GM23338 (cell line): ENCODE results near the gene CYSLTR2. TPM values are rescaled to one million over a fixed set of nuclear protein-coding genes. Genes with fewer than 3 reads are reported as not detected.

Experiments
- ATAC-seq: fragments of 200-7000 bp; cut with Tn5 transposase; 3 replicates; pipeline ENCODE4 v1.9.1; 2020
- DNase-seq: peaks from one replicate; pipeline ENCODE4 v3.0.0-alpha.2; 2015; ENCODE audit warnings: low spot score
- H2AFZ ChIP-seq: fragments of 200-600 bp; sonication (generic); 2 replicates; pipeline ENCODE4 v1.8.0; 2016; ENCODE audit warnings: antibody characterized with exemption, mild to moderate bottlenecking, moderate library complexity
- H3F3A ChIP-seq: fragments of 200-600 bp; sonication (generic); replicated peaks from 2 replicates; pipeline ENCODE4 v1.8.0; 2017; ENCODE audit warnings: antibody characterized with exemption, mixed run types, low read depth
- H3K27ac ChIP-seq: fragments of 200-600 bp; sonication (generic); 2 replicates; pipeline ENCODE4 v1.6.1; 2016; ENCODE audit warnings: low read depth
- H3K27me3 ChIP-seq: fragments of 200-600 bp; sonication (generic); 2 replicates; pipeline ENCODE4 v1.8.0; 2016; ENCODE audit warnings: mild to moderate bottlenecking, mixed run types, moderate library complexity; ENCODE audit not compliant: insufficient read depth
- H3K36me3 ChIP-seq: fragments of 200-600 bp; sonication (generic); 2 replicates; pipeline ENCODE4 v1.8.0; 2016; ENCODE audit warnings: mild to moderate bottlenecking; ENCODE audit not compliant: insufficient read depth
- H3K4me1 ChIP-seq: fragments of 200-600 bp; sonication (generic); 2 replicates; pipeline ENCODE4 v1.8.0; 2016; ENCODE audit warnings: mild to moderate bottlenecking, moderate library complexity; ENCODE audit not compliant: insufficient read depth
- H3K4me2 ChIP-seq: fragments of 200-600 bp; sonication (generic); 2 replicates; pipeline ENCODE4 v1.7.1; 2017; ENCODE audit warnings: mixed run types
- H3K4me3 ChIP-seq: fragments of 200-600 bp; sonication (generic); 2 replicates; pipeline ENCODE4 v1.6.1; 2016; ENCODE audit warnings: mixed run types
- H3K79me2 ChIP-seq: fragments of 200-600 bp; sonication (generic); replicated peaks from 2 replicates; pipeline ENCODE4 v1.8.0; 2017; ENCODE audit warnings: mild to moderate bottlenecking; ENCODE audit not compliant: insufficient read depth
- H3K9me2 ChIP-seq: fragments of 200-600 bp; sonication (generic); 2 replicates; pipeline ENCODE4 v1.8.0; 2017; ENCODE audit not compliant: insufficient read depth
- H4K20me1 ChIP-seq: fragments of 200-600 bp; sonication (generic); replicated peaks from 2 replicates; pipeline ENCODE4 v1.8.0; 2017; ENCODE audit warnings: mild to moderate bottlenecking; ENCODE audit not compliant: insufficient read depth
- H3K27ac Mint-ChIP-seq: 2 replicates; pipeline ENCODE4 v1.8.0; 2020; ENCODE audit warnings: inconsistent platforms, mild to moderate bottlenecking, moderate library complexity, mixed read lengths
- H3K27me3 Mint-ChIP-seq: 3 replicates; pipeline ENCODE4 v1.8.0; 2022; ENCODE audit warnings: low read depth, mild to moderate bottlenecking, moderate library complexity, mixed read lengths, inconsistent platforms; ENCODE audit not compliant: insufficient read depth, poor library complexity
- H3K36me3 Mint-ChIP-seq: 3 replicates; pipeline ENCODE4 v1.8.0; 2021; ENCODE audit warnings: low read depth, mild to moderate bottlenecking, inconsistent platforms, moderate library complexity, mixed read lengths
- H3K4me1 Mint-ChIP-seq: 3 replicates; pipeline ENCODE4 v1.8.0; 2020; ENCODE audit warnings: mild to moderate bottlenecking, inconsistent platforms, mixed read lengths
- H3K4me3 Mint-ChIP-seq: 3 replicates; pipeline ENCODE4 v1.8.0; 2021; ENCODE audit warnings: moderate library complexity, mild to moderate bottlenecking, inconsistent platforms, mixed read lengths
- H3K9me3 Mint-ChIP-seq: 3 replicates; pipeline ENCODE4 v1.8.0; 2020; ENCODE audit warnings: moderate library complexity, mild to moderate bottlenecking, inconsistent platforms, mixed read lengths
- CREB1 ChIP-seq: fragments of 250-450 bp; sonication (Bioruptor Pico); IDR thresholded peaks from 2 replicates; pipeline ENCODE4 v1.5.0; 2020; ENCODE audit warnings: low read depth, mild to moderate bottlenecking, moderate library complexity
- EZH2 ChIP-seq: fragments of 200-600 bp; sonication (generic); IDR thresholded peaks from one replicate; pipeline ENCODE4 v1.8.0; 2017; ENCODE audit warnings: antibody characterized with exemption, mild to moderate bottlenecking, low read depth; ENCODE audit not compliant: unreplicated experiment
- EZH2phosphoT487 ChIP-seq: fragments of 200-600 bp; sonication (generic); IDR thresholded peaks from one replicate; pipeline ENCODE4 v1.8.1; 2018; ENCODE audit warnings: antibody characterized with exemption; ENCODE audit not compliant: unreplicated experiment
- JUNB ChIP-seq: IDR thresholded peaks from one replicate; pipeline ENCODE4 v1.6.1; 2016; ENCODE audit warnings: antibody characterized with exemption; ENCODE audit not compliant: unreplicated experiment
- NANOG ChIP-seq: IDR thresholded peaks from 2 replicates; pipeline ENCODE4 v1.6.1; 2016; ENCODE audit warnings: antibody characterized with exemption, borderline replicate concordance
- POLR2AphosphoS5 ChIP-seq: IDR thresholded peaks from 2 replicates; pipeline ENCODE4 v1.6.1; 2016; ENCODE audit warnings: antibody characterized with exemption, low read depth
- STAT1 ChIP-seq: IDR thresholded peaks from one replicate; pipeline ENCODE4 v1.6.1; 2016; ENCODE audit warnings: antibody characterized with exemption; ENCODE audit not compliant: unreplicated experiment
- ZNF114 ChIP-seq: fragments of 250-450 bp; sonication (Bioruptor Pico); IDR thresholded peaks from 2 replicates; pipeline ENCODE4 v1.5.0; 2020; ENCODE audit warnings: mild to moderate bottlenecking, moderate library complexity
- ZNF331 ChIP-seq: fragments of 250-450 bp; sonication (Bioruptor Pico); IDR thresholded peaks from 2 replicates; pipeline ENCODE4 v1.5.0; 2020; ENCODE audit warnings: low read depth, mild to moderate bottlenecking, moderate library complexity
- polyA plus RNA-seq: library from polyadenylated mRNA; unstranded; fragments of >200 nt; fragmentation: Nextera tagmentation; extraction: Ambion mirVana; gene quantifications from 2 replicates; pipeline ENCODE4 v1.2.1, GENCODE V29; 2016
- total RNA-seq: library from RNA; depleted of rRNA; stranded (reverse); fragments of >200 nt; shearing (Covaris generic); gene quantifications from 2 replicates; pipeline ENCODE4 v1.2.3, GENCODE V29; 2014
- TF ChIP-seq, protein P1 (sequence below): IDR thresholded peaks from one replicate; pipeline ENCODE4 v1.6.1; 2018; ENCODE audit warnings: antibody characterized with exemption; ENCODE audit not compliant: unreplicated experiment
- TF ChIP-seq, protein P2 (sequence below): fragments of 250-450 bp; sonication (Bioruptor Pico); IDR thresholded peaks from 2 replicates; pipeline ENCODE4 v1.5.0; 2020; ENCODE audit warnings: mild to moderate bottlenecking, moderate library complexity
- TF ChIP-seq, protein P3 (sequence below): IDR thresholded peaks from 2 replicates; pipeline ENCODE4 v1.6.1; 2016; ENCODE audit warnings: antibody characterized with exemption
- TF ChIP-seq, protein P4 (sequence below), 2 experiments: fragments of 200-600 bp in 1 of 2; sonication (generic) in 1 of 2; conservative IDR thresholded peaks; 2 replicates each; pipeline versions ENCODE4 v1.5.1 to v1.6.1; 2016 to 2017; ENCODE audit warnings: antibody characterized with exemption in 2 of 2, low read depth in 2 of 2, mild to moderate bottlenecking in 2 of 2, moderate library complexity in 1 of 2

The CYSLTR2 gene
- total and polyA plus RNA-seq, 2 experiments from 2014 or later, result not detected

DNA sequence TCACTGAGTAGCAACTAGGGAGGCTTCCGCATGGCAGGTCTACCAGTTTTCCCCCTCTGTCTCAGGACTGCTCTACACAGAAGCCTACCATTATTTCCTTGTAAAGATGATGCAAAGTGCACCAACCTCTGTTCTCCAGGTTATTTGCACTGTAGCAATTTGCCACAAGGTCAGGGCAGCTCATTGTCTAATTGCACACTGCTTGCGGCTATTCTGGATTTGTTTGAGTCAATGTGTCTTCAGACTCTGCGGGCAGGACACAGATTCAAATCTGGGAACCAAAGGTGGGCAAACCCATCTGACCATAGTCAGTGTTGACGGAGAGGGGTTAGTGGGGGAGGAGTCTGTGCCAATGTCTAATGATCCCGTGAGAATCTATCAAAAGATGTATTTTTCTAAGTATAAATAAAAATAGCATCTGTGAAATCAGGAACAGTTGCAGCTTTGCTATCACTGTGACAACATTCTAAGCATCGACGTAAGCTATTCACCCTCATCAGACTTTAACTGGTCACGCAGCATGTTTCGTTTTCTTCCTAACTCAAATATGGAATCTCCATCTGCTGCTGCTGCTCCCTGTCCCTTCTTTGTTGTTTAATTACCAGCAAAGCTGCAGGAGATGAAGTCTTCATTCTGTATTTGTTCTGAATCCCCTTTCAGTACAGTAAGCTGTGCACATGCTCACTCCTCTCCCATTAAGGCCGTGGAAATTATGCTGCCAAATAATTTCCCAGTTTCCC lies 26.4 kb downstream of the CYSLTR2 start:
- Histone ChIP-seq H3K27ac (no peak overlapping the region), H2AFZ (no peak overlapping the region; the same call in 1 of the 2 replicates), H3F3A (no peaks in the 10 kb centered on the region), H3K4me3 (no peak overlapping the region), H3K79me2 (no peaks in the 10 kb centered on the region), H3K27me3 (no peaks in the 10 kb centered on the region), H3K36me3 (no peaks in the 10 kb centered on the region), H4K20me1 (no peaks in the 10 kb centered on the region), H3K9me2 (peaks cover 18% of the 10 kb centered on the region; the same call in 1 of the 2 replicates), H3K4me2 (no peak overlapping the region), H3K4me1 (no peaks in the 10 kb centered on the region)
- H3K4me1 Mint-ChIP-seq, result peaks cover 6% of the 10 kb centered on the region; the same call in 1 of the 3 replicates
- peaks cover 8% of the 10 kb centered on the region; the same call in 2 of the 3 replicates for H3K9me3 Mint-ChIP-seq
- no peak overlapping the region for H3K27ac Mint-ChIP-seq
- TF ChIP-seq POLR2AphosphoS5 (no peak), EZH2 (no peak), ZNF331 (CRISPR knock-in tag) (no peak), JUNB (no peak), NANOG (no peak), ZNF114 (CRISPR knock-in tag) (no peak), STAT1 (no peak), CREB1 (no peak), EZH2phosphoT487 (no peak)
- TF ChIP-seq, protein P1, sequence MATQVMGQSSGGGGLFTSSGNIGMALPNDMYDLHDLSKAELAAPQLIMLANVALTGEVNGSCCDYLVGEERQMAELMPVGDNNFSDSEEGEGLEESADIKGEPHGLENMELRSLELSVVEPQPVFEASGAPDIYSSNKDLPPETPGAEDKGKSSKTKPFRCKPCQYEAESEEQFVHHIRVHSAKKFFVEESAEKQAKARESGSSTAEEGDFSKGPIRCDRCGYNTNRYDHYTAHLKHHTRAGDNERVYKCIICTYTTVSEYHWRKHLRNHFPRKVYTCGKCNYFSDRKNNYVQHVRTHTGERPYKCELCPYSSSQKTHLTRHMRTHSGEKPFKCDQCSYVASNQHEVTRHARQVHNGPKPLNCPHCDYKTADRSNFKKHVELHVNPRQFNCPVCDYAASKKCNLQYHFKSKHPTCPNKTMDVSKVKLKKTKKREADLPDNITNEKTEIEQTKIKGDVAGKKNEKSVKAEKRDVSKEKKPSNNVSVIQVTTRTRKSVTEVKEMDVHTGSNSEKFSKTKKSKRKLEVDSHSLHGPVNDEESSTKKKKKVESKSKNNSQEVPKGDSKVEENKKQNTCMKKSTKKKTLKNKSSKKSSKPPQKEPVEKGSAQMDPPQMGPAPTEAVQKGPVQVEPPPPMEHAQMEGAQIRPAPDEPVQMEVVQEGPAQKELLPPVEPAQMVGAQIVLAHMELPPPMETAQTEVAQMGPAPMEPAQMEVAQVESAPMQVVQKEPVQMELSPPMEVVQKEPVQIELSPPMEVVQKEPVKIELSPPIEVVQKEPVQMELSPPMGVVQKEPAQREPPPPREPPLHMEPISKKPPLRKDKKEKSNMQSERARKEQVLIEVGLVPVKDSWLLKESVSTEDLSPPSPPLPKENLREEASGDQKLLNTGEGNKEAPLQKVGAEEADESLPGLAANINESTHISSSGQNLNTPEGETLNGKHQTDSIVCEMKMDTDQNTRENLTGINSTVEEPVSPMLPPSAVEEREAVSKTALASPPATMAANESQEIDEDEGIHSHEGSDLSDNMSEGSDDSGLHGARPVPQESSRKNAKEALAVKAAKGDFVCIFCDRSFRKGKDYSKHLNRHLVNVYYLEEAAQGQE, result no peak
- TF ChIP-seq, protein P2, sequence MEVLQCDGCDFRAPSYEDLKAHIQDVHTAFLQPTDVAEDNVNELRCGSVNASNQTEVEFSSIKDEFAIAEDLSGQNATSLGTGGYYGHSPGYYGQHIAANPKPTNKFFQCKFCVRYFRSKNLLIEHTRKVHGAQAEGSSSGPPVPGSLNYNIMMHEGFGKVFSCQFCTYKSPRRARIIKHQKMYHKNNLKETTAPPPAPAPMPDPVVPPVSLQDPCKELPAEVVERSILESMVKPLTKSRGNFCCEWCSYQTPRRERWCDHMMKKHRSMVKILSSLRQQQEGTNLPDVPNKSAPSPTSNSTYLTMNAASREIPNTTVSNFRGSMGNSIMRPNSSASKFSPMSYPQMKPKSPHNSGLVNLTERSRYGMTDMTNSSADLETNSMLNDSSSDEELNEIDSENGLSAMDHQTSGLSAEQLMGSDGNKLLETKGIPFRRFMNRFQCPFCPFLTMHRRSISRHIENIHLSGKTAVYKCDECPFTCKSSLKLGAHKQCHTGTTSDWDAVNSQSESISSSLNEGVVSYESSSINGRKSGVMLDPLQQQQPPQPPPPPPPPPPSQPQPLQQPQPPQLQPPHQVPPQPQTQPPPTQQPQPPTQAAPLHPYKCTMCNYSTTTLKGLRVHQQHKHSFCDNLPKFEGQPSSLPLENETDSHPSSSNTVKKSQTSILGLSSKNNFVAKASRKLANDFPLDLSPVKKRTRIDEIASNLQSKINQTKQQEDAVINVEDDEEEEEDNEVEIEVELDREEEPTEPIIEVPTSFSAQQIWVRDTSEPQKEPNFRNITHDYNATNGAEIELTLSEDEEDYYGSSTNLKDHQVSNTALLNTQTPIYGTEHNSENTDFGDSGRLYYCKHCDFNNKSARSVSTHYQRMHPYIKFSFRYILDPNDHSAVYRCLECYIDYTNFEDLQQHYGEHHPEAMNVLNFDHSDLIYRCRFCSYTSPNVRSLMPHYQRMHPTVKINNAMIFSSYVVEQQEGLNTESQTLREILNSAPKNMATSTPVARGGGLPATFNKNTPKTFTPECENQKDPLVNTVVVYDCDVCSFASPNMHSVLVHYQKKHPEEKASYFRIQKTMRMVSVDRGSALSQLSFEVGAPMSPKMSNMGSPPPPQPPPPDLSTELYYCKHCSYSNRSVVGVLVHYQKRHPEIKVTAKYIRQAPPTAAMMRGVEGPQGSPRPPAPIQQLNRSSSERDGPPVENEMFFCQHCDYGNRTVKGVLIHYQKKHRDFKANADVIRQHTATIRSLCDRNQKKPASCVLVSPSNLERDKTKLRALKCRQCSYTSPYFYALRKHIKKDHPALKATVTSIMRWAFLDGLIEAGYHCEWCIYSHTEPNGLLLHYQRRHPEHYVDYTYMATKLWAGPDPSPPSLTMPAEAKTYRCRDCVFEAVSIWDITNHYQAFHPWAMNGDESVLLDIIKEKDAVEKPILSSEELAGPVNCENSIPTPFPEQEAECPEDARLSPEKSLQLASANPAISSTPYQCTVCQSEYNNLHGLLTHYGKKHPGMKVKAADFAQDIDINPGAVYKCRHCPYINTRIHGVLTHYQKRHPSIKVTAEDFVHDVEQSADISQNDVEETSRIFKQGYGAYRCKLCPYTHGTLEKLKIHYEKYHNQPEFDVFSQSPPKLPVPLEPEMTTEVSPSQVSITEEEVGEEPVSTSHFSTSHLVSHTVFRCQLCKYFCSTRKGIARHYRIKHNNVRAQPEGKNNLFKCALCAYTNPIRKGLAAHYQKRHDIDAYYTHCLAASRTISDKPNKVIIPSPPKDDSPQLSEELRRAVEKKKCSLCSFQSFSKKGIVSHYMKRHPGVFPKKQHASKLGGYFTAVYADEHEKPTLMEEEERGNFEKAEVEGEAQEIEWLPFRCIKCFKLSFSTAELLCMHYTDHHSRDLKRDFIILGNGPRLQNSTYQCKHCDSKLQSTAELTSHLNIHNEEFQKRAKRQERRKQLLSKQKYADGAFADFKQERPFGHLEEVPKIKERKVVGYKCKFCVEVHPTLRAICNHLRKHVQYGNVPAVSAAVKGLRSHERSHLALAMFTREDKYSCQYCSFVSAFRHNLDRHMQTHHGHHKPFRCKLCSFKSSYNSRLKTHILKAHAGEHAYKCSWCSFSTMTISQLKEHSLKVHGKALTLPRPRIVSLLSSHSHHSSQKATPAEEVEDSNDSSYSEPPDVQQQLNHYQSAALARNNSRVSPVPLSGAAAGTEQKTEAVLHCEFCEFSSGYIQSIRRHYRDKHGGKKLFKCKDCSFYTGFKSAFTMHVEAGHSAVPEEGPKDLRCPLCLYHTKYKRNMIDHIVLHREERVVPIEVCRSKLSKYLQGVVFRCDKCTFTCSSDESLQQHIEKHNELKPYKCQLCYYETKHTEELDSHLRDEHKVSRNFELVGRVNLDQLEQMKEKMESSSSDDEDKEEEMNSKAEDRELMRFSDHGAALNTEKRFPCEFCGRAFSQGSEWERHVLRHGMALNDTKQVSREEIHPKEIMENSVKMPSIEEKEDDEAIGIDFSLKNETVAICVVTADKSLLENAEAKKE, result no peak
- TF ChIP-seq, protein P3, sequence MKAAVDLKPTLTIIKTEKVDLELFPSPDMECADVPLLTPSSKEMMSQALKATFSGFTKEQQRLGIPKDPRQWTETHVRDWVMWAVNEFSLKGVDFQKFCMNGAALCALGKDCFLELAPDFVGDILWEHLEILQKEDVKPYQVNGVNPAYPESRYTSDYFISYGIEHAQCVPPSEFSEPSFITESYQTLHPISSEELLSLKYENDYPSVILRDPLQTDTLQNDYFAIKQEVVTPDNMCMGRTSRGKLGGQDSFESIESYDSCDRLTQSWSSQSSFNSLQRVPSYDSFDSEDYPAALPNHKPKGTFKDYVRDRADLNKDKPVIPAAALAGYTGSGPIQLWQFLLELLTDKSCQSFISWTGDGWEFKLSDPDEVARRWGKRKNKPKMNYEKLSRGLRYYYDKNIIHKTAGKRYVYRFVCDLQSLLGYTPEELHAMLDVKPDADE, result no peak
- TF ChIP-seq, protein P4, sequence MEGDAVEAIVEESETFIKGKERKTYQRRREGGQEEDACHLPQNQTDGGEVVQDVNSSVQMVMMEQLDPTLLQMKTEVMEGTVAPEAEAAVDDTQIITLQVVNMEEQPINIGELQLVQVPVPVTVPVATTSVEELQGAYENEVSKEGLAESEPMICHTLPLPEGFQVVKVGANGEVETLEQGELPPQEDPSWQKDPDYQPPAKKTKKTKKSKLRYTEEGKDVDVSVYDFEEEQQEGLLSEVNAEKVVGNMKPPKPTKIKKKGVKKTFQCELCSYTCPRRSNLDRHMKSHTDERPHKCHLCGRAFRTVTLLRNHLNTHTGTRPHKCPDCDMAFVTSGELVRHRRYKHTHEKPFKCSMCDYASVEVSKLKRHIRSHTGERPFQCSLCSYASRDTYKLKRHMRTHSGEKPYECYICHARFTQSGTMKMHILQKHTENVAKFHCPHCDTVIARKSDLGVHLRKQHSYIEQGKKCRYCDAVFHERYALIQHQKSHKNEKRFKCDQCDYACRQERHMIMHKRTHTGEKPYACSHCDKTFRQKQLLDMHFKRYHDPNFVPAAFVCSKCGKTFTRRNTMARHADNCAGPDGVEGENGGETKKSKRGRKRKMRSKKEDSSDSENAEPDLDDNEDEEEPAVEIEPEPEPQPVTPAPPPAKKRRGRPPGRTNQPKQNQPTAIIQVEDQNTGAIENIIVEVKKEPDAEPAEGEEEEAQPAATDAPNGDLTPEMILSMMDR (conservative IDR thresholded peaks at IDR 0.05; ENCODE audit: low read depth in 2 of 2), result no peak
- ATAC-seq, result no peak
- H3K4me3 Mint-ChIP-seq, result no peak overlapping the region
- no peak for DNase-seq
- H3K36me3 Mint-ChIP-seq, result peaks cover 6% of the 10 kb centered on the region; the same call in 1 of the 3 replicates
- peaks cover 4% of the 10 kb centered on the region for H3K27me3 Mint-ChIP-seq
